Kidney (tissue), 14 donors: ENCODE results near the gene MYH15. TPM values are rescaled to one million over a fixed set of nuclear protein-coding genes. Genes with fewer than 3 reads are reported as not detected.

ENCODE experiments used
- DNase-seq, 5 donors: peaks; one replicate each; pipeline ENCODE4 v3.0.0-alpha.2; 2013 to 2020
- FAIRE-seq: peaks from 2 replicates; lab custom pipeline; 2012; peaks lifted over from hg19 to GRCh38; lab: Jason Lieb, UNC
- H3K27ac ChIP-seq, 2 donors: one replicate each; pipeline ENCODE4 v1.7.0; 2013; ENCODE audit warnings: low read depth in 2 of 2, low read length in 2 of 2, inconsistent platforms in 1 of 2
- H3K27me3 ChIP-seq: one replicate; pipeline ENCODE4 v1.7.1; 2013; ENCODE audit warnings: low read length, inconsistent platforms; ENCODE audit not compliant: control insufficient read depth, insufficient read depth
- H3K36me3 ChIP-seq, 3 donors: one replicate each; pipeline versions ENCODE4 v1.7.0 to v1.7.1; 2013; ENCODE audit warnings: low read length in 3 of 3, control low read depth in 1 of 3, inconsistent platforms in 1 of 3; ENCODE audit not compliant: insufficient read depth in 3 of 3, control insufficient read depth in 2 of 3
- H3K4me1 ChIP-seq, 3 donors: one replicate each; pipeline versions ENCODE4 v1.7.0 to v1.7.1; 2013; ENCODE audit warnings: low read length in 3 of 3, inconsistent platforms in 1 of 3, low read depth in 1 of 3; ENCODE audit not compliant: control insufficient read depth in 2 of 3, insufficient read depth in 2 of 3
- H3K4me3 ChIP-seq, 3 donors: one replicate each; pipeline versions ENCODE4 v1.7.0 to v1.8.1; 2013; ENCODE audit warnings: low read length in 3 of 3, control low read depth in 1 of 3, inconsistent platforms in 1 of 3
- H3K9ac ChIP-seq, 3 donors: one replicate each; pipeline versions ENCODE4 v1.7.0 to v1.7.1; 2013; ENCODE audit warnings: low read length in 3 of 3, control low read depth in 1 of 3, inconsistent platforms in 1 of 3
- H3K9me3 ChIP-seq, 3 donors: one replicate each; pipeline versions ENCODE4 v1.7.0 to v1.7.1; 2013; ENCODE audit warnings: low read length in 3 of 3, control low read depth in 1 of 3, inconsistent platforms in 1 of 3; ENCODE audit not compliant: control insufficient read depth in 2 of 3, insufficient read depth in 1 of 3
- intact Hi-C: fragments of 100-400 bp; cut with DNase I; formaldehyde crosslinking; loops from one replicate; pipeline ENCODE4 v1.11.1; 2022
- polyA plus RNA-seq: library from polyadenylated mRNA; stranded (reverse); fragments of 350-450 nt; fragmentation: Illumina TruSeq; extraction: RNeasy Lipid Tissue Mini Kit (QIAGEN cat#74804); gene quantifications from one replicate; pipeline ENCODE4 v1.2.3, GENCODE V29; 2014; ENCODE audit warnings: low read depth, low replicate concordance; ENCODE audit not compliant: insufficient read depth
- total RNA-seq: library from RNA; stranded (reverse); fragmentation: NEBNext Ultra II Directional; extraction: Animal tissue kit (Norgen Biotek cat#: 25700); gene quantifications from one replicate; pipeline ENCODE4 v1.2.1, GENCODE V29; 2021
- TF ChIP-seq, protein P1 (sequence below): IDR thresholded peaks from 3 replicates; pipeline ENCODE4 v1.5.1; 2012; ENCODE audit warnings: mild to moderate bottlenecking, moderate library complexity, borderline replicate concordance; ENCODE audit not compliant: insufficient read depth; ENCODE audit errors: extremely low read depth
- donor health status: control.
- donor health status: control.
- donor health status: control.
- donor health status: control.
- donor health status: control.
- donor health status: DM: yes; HTN: yes; CAD: no.
- donor health status: Normal renal cell carcinoma (clear cell type).

Gene MYH15
- total and polyA plus RNA-seq, 2 donors from 2014 or later = 0.44 TPM; not detected in 1

DNA sequence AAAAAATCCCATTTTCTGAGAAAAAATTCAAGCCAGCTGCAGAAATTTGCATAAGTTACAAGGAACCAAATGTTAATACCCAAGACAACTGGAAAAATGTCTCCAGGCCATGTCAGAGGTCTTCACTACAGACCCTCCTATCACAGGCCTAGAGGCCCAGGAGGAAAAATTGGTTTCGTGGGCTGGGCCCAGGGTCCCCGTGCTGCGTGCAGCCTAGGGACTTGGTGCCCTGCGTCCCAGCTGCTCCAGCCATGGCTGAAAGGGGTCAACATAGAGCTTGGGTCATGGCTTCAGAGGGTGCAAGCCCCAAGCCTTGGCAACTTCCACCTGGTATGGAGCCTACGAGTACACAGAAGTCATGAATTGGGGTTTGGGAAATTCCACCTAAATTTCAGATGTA is 78.0 kb downstream of the MYH15 start:
- Histone ChIP-seq H3K27ac (no peak overlapping the region), H3K9ac (no peak overlapping the region), H3K4me1 (no peaks in the 10 kb centered on the region), H3K27me3 (no peaks in the 10 kb centered on the region), H3K4me3 (no peak overlapping the region), H3K9me3 (peaks cover 0 to 4% (median 0%) of the 10 kb centered on the region in 3 donors), H3K36me3 (no peaks in the 10 kb centered on the region)
- intact Hi-C loops = no loop called here
- FAIRE-seq (no peak), DNase-seq (no peak)
- TF ChIP-seq, protein P1, sequence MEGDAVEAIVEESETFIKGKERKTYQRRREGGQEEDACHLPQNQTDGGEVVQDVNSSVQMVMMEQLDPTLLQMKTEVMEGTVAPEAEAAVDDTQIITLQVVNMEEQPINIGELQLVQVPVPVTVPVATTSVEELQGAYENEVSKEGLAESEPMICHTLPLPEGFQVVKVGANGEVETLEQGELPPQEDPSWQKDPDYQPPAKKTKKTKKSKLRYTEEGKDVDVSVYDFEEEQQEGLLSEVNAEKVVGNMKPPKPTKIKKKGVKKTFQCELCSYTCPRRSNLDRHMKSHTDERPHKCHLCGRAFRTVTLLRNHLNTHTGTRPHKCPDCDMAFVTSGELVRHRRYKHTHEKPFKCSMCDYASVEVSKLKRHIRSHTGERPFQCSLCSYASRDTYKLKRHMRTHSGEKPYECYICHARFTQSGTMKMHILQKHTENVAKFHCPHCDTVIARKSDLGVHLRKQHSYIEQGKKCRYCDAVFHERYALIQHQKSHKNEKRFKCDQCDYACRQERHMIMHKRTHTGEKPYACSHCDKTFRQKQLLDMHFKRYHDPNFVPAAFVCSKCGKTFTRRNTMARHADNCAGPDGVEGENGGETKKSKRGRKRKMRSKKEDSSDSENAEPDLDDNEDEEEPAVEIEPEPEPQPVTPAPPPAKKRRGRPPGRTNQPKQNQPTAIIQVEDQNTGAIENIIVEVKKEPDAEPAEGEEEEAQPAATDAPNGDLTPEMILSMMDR = no peak

DNA sequence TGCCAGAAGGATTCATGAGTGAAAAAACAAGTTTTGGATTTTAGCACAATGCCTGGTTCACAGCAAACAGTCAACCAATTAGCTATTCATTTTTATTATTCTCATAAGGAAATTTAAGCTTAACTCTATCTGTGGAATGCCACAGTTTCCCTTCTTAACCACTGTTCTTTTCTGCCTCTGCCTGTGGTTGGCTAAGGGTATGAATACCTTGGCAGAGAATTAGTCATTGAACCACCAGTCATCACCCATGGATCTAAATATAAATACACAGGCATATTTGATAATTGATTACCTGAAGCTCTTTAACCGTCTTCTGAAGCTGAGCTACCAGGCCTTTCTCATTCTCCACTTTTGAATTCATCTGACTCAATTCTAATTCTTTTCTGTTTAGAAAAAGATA is 79.9 kb downstream of the MYH15 start:
- FAIRE-seq (no peak), DNase-seq (no peak)
- Histone ChIP-seq H3K4me1 (no peaks in the 10 kb centered on the region), H3K9ac (no peak overlapping the region), H3K27ac (no peak overlapping the region), H3K4me3 (no peak overlapping the region), H3K27me3 (no peaks in the 10 kb centered on the region), H3K36me3 (no peaks in the 10 kb centered on the region), H3K9me3 (peaks cover 0 to 4% (median 0%) of the 10 kb centered on the region in 3 donors)
- intact Hi-C loops = no loop called here
- TF ChIP-seq, protein P1 = no peak

DNA sequence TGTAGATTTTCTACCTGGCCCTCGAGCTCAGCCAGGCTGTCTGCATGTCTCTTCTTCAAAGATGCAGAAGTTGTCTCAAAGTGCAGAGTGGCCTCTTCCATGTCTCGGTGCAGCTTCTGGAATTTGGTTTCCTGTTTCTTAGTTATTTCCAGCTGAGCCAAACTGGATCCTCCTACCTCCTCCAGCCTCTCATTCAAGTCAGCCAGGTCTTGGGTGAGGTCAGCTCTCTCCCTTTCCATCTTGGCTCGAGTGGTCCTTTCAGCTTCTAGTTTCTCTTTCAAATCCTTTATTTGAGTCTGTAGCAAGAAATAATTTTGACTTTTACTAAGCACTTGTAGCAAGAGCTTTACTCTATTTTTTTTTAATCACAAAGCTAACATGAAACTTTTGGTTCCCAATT is 81.8 kb downstream of the MYH15 start:
- Histone ChIP-seq H3K36me3 (no peaks in the 10 kb centered on the region), H3K27ac (no peak overlapping the region), H3K9ac (no peak overlapping the region), H3K4me1 (no peaks in the 10 kb centered on the region), H3K9me3 (peaks cover 0 to 4% (median 0%) of the 10 kb centered on the region in 3 donors), H3K27me3 (no peaks in the 10 kb centered on the region), H3K4me3 (no peak overlapping the region)
- FAIRE-seq = no peak
- TF ChIP-seq, protein P1 = no peak
- no peak for DNase-seq
- intact Hi-C loops = no loop called here

DNA sequence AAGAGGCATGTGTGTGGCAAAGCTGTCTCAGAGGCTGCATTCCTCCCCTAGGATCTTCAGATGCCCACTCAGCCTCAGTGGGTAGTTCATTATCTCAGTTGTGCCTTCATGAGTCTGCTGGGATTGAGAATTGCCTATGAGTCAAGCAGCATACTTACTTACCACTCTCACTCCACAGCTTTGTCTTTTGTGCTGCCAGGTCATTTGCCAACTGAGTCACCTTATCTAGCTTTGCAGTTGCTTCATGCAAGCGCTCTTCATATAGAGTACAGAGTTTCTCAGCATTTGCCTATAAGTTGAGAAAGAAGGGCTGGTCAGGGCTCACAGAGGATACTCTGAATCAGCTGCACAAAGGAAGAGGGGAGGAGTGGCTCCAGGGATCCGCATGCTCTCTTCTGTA is 89.5 kb downstream of the MYH15 start:
- DNase-seq = no peak
- no peak for FAIRE-seq
- Histone ChIP-seq H3K4me1 (no peaks in the 10 kb centered on the region), H3K9me3 (no peaks in the 10 kb centered on the region), H3K4me3 (no peak overlapping the region), H3K27ac (no peak overlapping the region), H3K36me3 (no peaks in the 10 kb centered on the region), H3K27me3 (no peaks in the 10 kb centered on the region), H3K9ac (no peak overlapping the region)
- TF ChIP-seq, protein P1 = no peak
- intact Hi-C loops = no loop called here
